GM19438 (cell line): Measurements from ENCODE around the gene STK38L.

Source experiments
- ATAC-seq: cut with Tn5 transposase; IDR thresholded peaks from one replicate; pipeline ENCODE4 v1.9.1; 2021; ENCODE audit warnings: low read depth; ENCODE audit not compliant: unreplicated experiment

STK38L gene

DNA sequence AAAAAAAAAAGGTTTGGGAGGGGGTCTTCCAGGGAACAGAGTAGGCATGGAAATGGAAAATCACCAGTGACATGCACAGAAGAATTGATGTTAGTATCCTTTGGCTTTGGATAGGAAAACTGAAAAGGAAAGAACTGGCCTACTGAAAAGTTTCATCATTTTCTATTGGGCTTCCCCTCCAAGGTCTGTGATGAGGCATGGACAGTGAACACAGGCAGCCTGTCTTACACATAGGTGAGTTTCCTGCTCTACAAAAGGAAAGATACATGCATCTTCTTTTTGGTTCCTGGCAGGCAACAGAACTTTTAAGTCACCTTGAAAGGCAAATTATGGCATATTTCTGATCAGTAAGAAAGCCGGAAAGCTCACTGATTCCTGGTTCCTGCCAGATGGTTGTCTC, 94.4 kb downstream of the STK38L start:
- no peak for ATAC-seq

DNA sequence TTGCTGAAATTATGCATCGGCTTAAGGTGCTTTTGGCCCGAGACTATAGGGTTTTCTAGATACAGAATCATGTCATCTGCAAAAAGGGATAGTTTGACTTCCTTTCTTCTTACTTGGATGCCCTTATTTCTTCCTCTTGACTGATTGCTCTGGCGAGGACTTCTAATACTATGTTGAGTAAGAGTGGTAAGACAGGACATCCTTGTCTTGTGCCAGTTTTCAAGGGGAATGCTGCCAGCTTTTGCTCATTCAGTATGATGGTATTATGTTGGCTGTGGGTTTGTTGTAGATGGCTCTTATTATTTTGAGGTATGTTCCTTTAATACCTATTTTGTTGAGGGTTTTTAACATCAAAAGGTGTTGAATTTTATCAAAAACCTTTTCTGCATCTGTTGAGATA, 96.9 kb downstream of the STK38L start:
- ATAC-seq: no peak

DNA sequence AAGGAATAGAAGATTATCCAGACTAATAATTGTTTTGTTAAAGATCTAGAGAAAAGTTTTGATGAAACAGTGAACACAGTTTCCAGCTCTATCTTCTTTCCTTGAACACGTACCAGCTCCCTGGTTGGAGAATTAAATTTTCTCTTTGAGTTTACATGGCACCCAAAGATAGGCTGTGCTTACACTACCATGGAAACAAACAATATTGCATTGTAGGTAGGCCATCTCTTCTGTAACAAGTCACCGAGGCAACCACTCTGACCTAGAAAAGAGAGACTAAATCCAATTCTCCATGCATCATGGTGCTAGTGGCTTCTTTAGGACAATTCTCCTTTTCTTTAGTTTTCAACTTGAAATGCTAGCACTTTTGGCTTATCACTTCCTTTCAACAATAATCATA, 98.5 kb downstream of the STK38L start:
- ATAC-seq: no peak

DNA sequence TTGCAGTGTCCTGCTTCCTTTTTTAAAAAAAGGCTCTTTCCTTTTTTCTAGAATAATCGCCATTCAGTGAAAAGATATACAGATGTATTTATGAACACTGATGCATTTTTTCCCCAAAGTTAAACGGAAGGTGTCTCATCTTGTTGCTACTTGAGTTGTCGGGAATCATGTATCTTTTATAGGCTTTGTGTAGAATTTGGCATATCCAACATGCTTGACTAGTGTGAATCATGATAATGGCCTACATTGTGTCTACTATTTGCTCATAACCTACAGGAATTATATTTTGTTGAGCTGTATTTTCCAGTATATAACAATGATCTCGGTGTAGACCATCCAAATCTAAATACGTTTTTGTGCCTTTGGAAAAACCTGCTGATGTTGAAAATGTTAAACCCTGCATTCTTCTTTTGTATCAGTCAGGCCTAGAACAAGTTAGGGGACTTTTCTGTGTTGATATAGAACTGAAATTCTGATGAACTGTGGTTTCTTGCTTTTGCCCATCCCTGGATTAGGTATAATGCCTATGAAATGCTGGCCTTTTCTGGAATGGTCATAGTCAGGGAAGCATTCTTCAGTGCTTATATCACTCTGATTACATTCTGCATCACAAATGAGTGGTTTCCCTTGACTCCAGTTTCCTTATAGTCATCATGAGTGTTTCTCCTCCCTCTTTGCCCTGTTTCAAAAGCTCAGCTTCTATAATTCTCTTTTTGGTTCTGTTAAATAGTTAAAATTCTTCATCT, 99.3 kb downstream of the STK38L start:
- ATAC-seq: no peak

DNA sequence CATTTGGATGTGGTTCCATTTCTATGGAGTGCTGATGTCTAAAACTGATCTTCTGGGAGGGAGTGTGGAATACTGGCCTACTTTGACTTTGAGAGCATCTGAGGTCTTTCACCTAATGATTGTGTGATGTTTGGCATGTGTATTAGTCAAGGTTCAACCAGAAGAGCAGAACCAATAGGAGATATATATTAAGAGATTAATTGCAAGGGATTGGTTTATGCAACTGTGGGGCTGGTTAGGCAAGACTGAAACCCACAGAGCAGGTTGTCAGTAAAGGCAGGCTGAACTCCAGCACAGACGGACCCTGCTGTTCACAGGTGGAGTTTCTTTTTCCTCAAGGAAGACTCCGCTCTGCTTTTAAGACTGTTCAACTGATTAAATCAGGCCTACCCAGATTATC, 100.2 kb downstream of the STK38L start:
- no peak for ATAC-seq

DNA sequence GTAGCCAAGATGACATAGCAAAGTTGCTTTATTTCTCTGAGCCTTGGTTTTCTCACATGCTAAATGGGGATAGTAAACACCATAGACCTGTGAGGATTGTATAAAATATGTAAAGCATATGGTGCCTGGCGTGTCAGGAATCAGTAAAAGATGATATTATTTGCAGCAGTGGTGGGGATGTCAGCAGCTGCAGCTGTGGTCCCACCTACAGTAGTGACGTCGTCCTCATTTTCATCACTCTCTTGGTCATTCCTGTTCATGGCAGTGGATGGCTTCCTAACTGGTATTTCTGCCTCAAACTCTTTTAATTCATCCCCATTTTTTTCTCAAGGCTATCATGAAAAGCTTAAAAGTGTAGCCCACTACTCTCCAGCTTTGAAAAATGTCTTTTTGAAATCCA, 100.7 kb downstream of the STK38L start:
- no peak for ATAC-seq

DNA sequence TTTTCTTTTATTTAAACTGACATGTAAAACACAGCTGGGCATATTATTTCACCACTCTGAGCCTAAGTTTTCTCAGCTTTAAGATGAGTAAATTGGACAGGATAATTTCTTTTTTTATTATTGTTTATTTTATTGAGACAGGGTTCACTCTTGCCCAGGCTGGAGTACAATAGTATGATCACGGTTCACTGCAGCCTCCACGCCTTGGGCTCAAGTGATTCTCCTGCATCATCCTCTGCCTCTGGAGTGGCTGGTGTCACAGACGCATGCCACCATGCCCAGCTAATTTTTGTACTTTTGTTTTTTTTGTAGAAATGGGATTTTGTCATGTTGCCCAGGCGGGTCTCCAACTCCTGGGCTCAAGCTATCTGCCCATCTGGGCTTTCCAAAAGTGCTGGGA, 101.3 kb downstream of the STK38L start:
- ATAC-seq: no peak

DNA sequence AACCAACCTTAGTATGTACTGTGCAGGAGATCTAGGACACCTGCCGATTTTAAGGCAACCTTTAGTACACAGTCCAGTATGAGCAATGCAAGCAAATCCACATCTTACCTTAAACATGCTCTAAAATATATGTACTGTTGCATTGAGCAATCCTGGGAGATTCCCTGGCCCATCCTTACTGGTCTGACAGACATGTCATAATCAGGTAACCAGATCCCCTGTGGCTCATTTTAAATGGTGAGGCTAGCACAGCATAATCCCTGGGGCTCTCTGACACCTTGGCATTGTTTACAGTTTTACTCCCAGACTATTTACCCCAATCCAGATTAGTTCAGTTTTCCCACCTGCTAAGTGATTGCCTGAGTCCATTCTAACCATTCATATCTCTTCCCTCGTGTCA, 103.7 kb downstream of the STK38L start:
- no peak for ATAC-seq

DNA sequence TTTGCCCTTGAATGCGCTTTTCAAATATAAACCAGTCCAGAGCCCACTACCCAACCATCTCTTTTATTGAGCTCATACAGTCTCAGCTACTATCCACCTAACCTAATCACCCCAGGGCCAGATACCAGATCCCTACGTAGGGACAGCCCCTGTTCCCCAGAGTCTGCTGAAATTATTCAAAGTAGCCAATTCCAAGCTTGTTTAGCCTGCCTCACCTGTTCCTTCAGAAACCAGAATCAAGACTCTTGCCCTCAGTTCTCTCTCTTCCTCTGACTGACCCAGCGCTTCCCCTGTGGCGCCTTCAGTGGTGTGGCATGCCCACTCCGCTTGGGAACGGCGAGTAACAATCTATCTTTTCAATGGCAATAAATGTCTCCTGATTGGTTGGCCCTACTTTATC, 107.4 kb downstream of the STK38L start:
- no peak for ATAC-seq

DNA sequence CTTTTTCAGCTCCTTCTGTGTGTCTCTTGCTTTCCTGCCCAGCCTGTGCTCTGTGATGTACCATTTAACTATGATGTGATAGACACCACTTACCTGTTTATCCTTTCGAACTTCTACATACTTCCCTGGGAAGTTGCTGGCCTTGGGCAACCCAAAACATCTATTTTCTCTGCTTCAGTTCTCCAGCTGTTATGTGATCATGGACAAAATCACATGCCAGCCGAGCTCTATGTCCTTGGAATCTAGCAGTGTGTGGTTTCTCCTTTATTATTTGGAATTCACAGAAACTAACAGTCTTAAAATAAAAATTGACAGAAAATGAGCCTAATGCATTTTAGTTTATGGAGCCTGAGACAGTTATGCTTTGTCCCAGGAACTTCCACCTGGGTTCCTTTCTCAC, 111.4 kb downstream of the STK38L start:
- no peak for ATAC-seq

DNA sequence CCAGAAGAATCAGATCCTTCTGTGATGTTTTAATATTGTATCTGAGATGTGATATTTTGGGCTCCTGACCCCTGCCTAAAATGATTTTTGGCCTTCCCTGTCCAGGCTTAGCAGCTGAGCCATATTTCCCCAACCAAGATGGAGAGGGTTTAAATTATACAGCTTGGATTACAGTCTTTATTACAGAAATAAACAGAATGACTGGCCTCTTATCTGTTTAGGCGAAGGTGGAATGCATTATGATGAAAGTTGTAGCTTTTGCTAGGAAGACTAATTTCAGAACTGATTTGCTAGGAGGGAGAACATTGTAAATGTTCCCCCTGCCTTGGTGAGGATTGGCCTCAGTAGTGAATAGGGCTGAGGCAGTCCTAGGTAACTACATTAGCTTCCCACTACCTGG, 111.9 kb downstream of the STK38L start:
- no peak for ATAC-seq

DNA sequence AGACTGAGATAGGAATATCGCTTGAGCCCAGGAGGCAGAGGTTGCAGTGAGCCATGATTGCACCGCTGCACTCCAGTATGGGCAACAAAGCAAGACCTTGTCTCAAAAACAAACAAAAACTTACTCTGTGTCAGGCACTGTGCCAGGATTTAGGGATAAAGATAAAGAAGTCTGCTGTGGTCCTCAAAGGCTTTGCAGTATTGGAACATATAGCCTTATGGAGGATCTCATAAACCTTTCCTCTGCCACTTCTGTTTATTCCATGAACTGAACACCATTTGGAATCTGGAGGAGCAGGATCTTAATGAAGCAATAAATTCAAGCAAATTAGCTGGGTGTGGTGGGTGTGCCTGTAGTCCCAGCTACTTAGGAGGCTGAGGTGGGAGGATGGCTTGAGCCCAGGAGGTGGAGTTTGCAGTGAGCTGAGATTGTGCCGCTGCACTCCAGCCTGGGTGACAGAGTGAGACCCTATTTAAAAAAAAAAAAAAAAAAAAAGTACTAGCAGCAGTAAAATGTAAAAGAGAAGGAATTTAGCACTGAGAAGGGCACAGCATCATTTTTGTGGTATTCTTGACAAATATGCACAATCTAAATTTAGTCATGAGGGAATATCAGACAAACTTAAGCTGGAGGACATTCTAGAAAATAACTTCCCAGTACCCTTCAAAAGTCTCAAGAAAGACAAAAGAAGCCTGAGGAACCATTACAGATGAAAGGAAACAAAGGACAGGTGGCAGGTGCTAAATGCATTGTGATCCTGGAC, 115.7 kb downstream of the STK38L start:
- ATAC-seq: no peak

DNA sequence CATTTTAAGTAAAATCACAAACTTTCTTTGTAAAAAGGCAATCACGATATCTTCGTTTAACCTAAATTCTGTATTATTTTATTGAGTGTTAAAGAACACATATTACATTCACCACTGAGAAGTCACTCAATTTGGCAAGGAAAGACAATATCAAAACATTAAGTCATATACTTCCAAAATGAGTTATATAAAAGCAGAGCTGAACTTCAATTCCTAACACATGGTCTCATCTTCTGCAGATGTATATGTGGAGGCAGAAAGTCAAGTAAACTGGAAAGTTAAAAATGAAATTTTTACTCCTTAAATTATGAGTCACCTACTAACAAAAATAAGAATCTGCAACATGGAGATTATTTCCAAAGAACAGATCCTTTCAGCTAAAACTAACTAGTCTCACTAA, 117.3 kb downstream of the STK38L start:
- no peak for ATAC-seq

DNA sequence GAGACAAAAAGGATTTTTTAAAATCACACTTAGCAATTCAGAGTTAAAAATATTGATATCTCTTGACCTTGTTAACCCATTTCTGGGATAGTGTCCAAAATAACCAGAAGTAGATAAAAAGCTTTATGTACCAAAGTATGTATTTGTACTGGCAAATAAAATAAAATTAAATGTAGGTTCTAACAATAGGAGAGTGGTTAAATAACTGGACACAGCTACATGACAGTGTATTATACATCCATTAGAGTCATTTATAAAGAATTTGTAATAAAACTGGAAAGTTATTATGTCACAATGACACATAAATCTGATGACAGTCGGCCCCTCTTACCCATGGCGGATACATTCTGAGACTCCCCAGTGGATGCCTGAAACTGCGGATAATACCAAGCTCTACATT, 122.5 kb downstream of the STK38L start:
- no peak for ATAC-seq

DNA sequence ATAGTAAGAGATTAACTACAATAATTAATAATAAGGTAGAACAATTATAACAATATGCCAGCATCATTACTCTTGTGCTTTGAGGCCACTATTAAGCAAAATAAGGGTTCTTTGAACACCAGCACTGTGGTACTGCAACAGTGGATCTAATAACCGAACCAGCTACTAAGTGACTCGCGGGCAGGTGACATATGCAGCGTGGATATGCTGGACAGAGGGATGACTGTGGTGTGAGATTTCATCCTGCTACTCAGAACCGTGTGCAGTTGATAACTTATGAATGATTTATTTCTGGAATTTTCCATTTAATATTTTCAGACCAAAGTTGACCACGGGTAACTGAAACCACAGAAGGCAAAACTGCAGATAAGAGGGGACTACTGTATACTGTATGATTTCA, 123.0 kb downstream of the STK38L start:
- no peak for ATAC-seq
